H1 (cell line): ENCODE data around the gene SMURF2.

Experiments
- HDAC6 ChIP-seq: IDR thresholded peaks from one replicate; pipeline ENCODE4 v1.7.1; 2012; ENCODE audit warnings: low read depth, mild to moderate bottlenecking, inconsistent platforms, low read length, moderate library complexity
- MAX ChIP-seq: IDR thresholded peaks from 2 replicates; pipeline ENCODE4 v1.6.1; 2012; ENCODE audit warnings: inconsistent platforms
- POLR2AphosphoS5 ChIP-seq: IDR thresholded peaks from 2 replicates; pipeline ENCODE4 v1.6.1; 2011; ENCODE audit warnings: low read depth, low read length
- RAD21 ChIP-seq, 2 experiments: IDR thresholded peaks in 1 of 2; conservative IDR thresholded peaks in 1 of 2; 2 replicates each; pipeline ENCODE4 v1.6.1; 2011; ENCODE audit warnings: low read depth in 2 of 2, low read length in 2 of 2, improper control_type of control experiment in 1 of 2, inconsistent platforms in 1 of 2, mild to moderate bottlenecking in 1 of 2, moderate library complexity in 1 of 2
- TF ChIP-seq, protein P1 (sequence below), 3 experiments: IDR thresholded peaks; 1 replicate in 2 of 3; 2 replicates in 1 of 3; pipeline versions ENCODE4 v1.5.1 to v1.6.1; 2011; ENCODE audit warnings: low read length in 3 of 3, mild to moderate bottlenecking in 3 of 3, inconsistent platforms in 2 of 3, low read depth in 1 of 3, moderate library complexity in 1 of 3; ENCODE audit not compliant: insufficient read depth in 1 of 3; ENCODE audit errors: control extremely low read depth in 1 of 3

GRCh38 chr17:64547319-64547718 lies 114.8 kb downstream of the SMURF2 start:
- no peak for TF ChIP-seq POLR2AphosphoS5
- TF ChIP-seq, protein P1, sequence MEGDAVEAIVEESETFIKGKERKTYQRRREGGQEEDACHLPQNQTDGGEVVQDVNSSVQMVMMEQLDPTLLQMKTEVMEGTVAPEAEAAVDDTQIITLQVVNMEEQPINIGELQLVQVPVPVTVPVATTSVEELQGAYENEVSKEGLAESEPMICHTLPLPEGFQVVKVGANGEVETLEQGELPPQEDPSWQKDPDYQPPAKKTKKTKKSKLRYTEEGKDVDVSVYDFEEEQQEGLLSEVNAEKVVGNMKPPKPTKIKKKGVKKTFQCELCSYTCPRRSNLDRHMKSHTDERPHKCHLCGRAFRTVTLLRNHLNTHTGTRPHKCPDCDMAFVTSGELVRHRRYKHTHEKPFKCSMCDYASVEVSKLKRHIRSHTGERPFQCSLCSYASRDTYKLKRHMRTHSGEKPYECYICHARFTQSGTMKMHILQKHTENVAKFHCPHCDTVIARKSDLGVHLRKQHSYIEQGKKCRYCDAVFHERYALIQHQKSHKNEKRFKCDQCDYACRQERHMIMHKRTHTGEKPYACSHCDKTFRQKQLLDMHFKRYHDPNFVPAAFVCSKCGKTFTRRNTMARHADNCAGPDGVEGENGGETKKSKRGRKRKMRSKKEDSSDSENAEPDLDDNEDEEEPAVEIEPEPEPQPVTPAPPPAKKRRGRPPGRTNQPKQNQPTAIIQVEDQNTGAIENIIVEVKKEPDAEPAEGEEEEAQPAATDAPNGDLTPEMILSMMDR (IDR thresholded peaks at IDR 0.05; ENCODE audit: control extremely low read depth in 1 of 3, insufficient read depth in 1 of 3, low read depth in 1 of 3, low read length in 3 of 3), result peak in 2 of 3 experiments; percentile 18 to 25; a peak in 2 of 4 replicates
- TF ChIP-seq HDAC6, result no peak
- no peak for TF ChIP-seq MAX
- no peak for TF ChIP-seq RAD21 (IDR thresholded peaks at IDR 0.05 in 1 of 2, conservative IDR thresholded peaks at IDR 0.05 in 1 of 2; ENCODE audit: low read depth in 2 of 2, low read length in 2 of 2)
